HG03045 (cell line): ENCODE measurements around the gene KBTBD2.
"Not testable (repeated sequence)": the region's sequence is repeated elsewhere in the genome, so short reads cannot be mapped to it uniquely, and the experiment has no call there.

Source experiments
- ATAC-seq: cut with Tn5 transposase; IDR thresholded peaks from one replicate; pipeline ENCODE4 v1.9.1; 2021; ENCODE audit warnings: mild to moderate bottlenecking, moderate library complexity; ENCODE audit not compliant: unreplicated experiment

Gene KBTBD2

GRCh38 chr7:32857063-32857462 is 34.5 kb downstream of the KBTBD2 start:
- not testable (repeated sequence) for ATAC-seq

DNA sequence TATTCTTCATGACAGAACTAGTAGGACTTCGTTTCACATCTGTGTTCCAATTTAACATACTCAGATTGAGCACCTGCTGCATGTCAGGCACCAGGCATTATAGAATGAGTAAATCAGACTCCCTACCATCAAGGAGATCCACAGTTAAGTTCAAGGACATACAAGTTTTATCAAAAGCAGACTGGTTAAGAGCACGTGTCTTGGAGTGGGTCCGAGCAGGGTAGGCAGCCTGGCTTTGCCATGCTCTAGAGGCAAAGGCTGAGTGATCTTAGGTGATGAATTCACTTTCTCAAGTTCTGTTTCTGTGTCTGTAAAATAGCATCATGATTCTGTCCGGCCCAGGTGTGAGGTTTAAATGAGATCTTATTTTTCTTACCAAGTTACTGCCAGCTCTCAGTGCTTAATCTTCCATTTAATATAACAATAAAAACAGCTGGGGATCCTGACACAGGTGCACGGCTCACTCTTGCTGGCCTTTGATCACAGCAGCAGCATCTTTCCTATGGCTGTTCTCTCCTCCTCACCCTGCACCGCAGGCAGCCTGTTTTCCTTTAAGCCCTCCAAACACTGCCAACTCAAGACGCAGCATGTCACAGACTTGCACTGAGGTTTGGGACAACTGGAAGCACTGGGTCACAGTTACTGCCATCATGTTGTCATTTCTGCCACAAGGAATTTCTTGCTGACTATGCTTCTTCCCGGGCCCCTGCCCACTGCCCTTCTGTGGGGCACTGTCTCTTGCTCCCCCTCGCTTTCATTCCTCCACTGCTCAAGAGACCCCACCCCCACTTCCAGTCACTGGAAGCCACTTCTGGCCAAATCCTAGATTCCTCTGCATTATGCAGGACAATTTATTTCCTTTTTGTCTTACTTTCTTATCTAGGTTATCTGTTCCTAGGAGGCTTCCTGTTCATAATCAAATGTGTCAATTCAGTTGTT is 35.5 kb downstream of the KBTBD2 start:
- not testable (repeated sequence) for ATAC-seq

DNA sequence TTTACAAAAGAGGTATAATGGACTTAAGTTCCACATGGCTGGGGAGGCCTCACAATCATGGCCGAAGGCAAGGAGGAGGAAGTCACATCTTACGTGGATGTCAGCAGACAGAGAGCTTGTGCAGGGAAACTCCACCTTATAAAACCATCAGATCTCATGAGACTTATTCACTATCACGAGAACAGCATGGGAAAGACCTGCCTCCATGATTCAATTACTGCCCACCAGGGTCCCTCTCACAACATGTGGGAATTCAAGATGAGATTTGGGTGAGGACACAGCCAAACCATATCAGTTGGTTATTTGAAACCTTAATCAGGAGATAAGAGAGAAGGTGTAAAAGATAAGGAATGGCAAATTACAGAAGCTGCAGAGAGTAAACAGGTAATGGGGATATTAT is 40.9 kb downstream of the KBTBD2 start:
- ATAC-seq = not testable (repeated sequence)

GRCh38 chr7:32848655-32849054 is 42.9 kb downstream of the KBTBD2 start:
- not testable (repeated sequence) for ATAC-seq

- peak; percentile 100 for ATAC-seq
Observed at GRCh38 chr7:32846630-32847225, 44.8 kb downstream of the KBTBD2 start.

GRCh38 chr7:32844748-32845147 is 46.8 kb downstream of the KBTBD2 start:
- not testable (repeated sequence) for ATAC-seq

DNA sequence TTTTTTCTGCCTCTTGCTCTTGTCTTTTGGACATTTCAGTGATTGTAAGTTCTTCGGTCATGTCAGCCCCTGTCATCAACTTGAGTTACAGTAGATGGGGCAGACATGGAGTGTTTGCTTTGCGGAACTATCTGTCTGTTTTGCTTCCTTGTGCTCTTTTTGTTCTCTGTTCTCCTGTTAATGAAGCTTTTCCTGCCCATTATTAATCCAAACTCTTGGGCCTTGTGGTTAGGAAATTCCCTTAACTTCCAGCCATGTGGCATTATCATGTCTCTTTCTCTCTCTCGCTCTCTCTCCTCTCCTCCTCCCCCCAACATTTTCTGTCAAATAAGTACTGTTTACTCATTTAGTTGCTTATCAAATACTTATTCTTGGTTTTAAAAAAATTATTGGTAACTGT is 47.8 kb downstream of the KBTBD2 start:
- ATAC-seq = not testable (repeated sequence)

GRCh38 chr7:32839846-32840245 is 51.7 kb downstream of the KBTBD2 start:
- not testable (repeated sequence) for ATAC-seq

- ATAC-seq = peak; percentile 71
Observed at GRCh38 chr7:32828996-32829752, 62.4 kb downstream of the KBTBD2 start.
